ENCODE data around the gene PIGR.

DNA sequence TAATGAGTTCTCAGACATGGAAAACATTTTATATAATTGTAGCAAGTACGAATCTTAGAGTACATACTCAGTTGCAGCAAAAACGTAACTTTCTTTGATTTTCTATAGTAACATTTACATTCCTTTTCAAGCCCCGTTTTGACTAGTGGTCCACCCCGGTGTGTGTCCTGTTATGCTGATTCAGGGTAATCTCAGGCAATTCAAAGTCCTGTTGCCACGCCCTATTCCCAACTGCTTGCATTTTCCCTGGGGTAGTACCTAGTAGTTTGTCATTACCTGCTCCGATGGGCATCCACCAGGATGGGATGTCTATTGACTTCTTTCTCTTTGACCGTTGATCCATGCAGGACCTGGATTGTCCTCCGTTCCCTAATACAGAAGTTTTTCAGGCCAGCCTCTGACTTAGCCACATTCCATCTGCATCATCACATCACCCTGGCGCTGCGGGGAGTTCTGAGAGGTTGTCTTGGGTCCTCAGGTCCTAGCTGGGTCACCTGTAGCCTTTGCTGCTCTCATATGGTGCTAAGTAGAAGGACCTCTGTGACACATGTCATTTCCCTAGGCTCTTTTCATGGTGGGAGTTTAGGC is 39.0 kb upstream of the PIGR start:
- TF ChIP-seq, protein P1, sequence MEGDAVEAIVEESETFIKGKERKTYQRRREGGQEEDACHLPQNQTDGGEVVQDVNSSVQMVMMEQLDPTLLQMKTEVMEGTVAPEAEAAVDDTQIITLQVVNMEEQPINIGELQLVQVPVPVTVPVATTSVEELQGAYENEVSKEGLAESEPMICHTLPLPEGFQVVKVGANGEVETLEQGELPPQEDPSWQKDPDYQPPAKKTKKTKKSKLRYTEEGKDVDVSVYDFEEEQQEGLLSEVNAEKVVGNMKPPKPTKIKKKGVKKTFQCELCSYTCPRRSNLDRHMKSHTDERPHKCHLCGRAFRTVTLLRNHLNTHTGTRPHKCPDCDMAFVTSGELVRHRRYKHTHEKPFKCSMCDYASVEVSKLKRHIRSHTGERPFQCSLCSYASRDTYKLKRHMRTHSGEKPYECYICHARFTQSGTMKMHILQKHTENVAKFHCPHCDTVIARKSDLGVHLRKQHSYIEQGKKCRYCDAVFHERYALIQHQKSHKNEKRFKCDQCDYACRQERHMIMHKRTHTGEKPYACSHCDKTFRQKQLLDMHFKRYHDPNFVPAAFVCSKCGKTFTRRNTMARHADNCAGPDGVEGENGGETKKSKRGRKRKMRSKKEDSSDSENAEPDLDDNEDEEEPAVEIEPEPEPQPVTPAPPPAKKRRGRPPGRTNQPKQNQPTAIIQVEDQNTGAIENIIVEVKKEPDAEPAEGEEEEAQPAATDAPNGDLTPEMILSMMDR (IDR thresholded peaks at IDR 0.05) = no peak
- TF ChIP-seq POLR2A (IDR thresholded peaks at IDR 0.05) = no peak

Measured in vagina (tissue), 2 donors.